Islet precursor cell (in vitro differentiated cells): ENCODE results near the gene DYRK4.

Experiments
- DNase-seq: peaks from one replicate; pipeline ENCODE4 v3.0.0-alpha.2; 2018

DYRK4 gene

DNA sequence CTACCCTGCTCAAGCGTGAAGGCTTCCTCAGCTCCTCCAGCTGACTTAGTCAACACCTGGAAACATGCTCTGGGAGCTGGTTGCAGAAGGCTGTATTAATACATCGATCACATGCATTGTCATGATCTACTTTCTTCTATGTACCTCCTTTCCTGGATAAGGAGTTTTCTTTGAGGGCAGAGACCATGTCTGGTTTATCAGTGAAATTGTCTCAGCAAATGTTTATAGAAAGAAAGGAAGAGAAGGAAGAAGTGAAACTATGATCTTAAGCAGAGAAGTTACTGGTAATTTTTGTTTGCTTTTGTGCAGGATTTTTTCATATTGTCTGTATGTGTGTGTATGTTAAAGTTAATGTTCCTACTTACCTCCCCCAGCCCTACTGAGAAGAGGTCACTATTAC is 4.5 kb downstream of the DYRK4 start:
- DNase-seq: no peak

DNA sequence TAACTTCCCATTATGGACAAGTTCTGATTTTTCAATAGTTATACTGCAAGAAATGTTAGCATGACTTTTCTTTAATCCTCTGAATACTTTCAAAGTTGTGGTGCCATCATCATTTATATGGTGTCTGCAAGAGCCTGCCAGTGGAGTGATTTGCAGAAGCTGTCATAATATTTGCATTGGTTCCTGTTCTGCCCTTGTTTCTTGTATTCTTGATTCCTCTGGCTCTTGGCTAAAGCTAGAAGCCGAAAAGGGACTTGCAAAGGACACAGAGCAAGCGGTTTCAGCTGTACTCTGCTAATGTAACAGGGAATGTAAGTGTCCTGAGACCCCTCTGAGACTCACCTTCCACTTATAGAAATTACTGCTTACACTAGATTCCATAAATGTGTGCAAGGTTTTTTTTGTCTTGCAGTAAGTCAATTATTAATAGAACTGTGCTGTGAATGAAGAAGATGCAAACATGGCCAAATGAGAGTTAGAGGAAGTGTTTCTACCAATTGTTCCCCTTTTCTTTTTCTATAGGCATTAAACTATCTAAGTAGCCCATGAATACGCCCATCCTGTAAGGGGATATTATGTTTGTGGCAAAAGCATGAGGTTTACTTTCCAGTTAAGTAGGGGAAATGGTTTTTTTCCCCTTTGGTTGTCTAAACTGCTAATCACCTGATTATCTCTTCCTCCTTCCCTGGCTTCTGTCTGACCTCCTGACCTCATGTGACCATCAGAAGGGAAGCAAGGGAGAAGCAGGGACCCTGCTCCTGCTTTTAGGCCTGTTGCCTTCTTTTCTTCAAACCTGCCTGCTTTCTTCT is 5.3 kb downstream of the DYRK4 start:
- DNase-seq: no peak

DNA sequence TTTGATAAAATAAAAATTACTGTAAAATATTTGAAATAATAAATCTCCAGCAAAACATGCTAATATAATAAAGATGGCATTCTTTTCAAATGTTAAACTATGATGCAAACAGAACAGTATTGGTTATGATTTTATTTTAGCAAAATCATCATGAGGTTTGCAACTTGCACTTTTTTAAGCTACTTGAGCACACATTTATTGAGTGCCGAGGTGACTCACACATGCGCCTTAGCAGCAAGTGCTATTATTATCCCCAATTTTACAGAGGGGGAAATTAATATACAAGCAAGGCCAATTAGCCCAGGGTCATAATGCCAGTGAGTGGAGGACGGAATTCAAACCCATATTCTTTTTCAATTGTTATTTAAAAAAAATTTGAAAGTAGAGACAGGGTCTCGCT is 7.3 kb downstream of the DYRK4 start:
- DNase-seq: no peak

DNA sequence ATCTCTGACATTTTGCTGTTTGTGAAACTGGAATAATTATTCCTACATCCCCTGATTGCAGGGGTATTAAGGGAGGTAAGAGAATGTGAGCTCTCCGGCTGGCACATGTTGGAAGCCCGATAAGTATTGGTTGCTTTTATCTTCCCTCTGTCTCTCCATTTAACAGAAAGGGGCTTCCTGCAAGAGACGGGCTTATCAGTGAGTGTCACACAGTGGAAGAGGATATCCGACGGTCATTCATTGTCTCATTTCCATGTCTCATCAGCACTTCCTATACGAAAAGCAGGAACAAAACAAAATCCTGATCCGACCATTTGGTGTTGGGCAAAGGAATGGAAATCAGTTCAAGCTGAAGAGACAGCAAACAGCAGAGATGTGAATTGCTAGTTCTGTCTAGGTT is 10.7 kb downstream of the DYRK4 start:
- DNase-seq: no peak

DNA sequence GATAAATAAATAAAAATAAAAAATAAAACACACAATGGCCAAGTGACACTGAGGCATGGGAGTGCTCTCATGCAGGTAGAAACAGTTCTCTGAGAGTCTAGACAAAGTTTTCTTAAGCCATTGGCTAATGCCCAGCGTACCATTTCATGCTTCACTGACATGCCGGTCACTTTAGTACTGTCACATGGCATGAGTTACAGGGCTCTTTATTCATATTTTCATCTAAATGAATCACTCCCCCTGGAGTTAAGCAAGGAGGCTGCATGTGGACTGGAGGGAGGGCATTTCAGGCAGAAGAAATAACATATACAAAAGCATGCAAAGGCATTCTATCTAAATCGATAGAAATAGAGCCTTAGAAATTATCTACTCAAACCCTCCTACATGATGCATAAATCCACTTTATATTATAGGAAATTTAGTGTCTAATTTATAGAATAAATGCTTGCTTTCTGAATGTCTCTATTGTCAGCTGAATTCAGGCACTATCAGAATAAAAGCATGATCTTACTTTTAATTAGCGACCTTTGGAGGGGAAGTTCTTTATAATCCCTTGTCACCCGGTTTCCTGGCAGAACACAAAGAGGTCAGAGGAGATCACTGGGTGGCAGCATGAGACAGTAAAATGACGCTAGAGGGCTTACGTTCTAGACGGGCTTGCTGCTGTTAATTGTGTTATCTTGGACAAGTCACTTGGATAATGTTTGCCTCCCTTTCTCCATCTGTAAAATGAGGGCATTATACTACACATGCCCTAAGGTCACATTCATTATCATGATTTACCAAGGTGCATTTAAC is 17.5 kb downstream of the DYRK4 start:
- no peak for DNase-seq

DNA sequence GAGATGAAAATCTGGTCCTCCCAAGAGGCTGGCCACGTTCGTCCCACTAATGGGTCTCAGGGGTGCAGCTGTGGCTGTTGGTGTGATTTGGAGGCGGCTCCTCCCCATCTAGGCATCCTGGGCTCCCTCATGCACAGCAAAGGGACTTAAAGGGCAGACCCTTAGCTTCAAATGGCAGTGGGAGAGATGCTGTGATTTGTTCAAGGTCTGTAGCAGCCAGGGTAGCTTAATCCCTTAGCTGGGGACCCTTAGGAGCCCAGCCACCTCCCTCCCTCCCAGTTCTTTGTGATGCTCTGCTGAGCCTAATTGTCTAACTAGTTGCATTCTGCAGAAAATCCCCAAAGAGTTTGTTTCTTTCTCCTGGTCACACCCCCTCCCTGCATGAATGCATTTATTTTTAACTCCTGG is 18.3 kb downstream of the DYRK4 start:
- DNase-seq: no peak

DNA sequence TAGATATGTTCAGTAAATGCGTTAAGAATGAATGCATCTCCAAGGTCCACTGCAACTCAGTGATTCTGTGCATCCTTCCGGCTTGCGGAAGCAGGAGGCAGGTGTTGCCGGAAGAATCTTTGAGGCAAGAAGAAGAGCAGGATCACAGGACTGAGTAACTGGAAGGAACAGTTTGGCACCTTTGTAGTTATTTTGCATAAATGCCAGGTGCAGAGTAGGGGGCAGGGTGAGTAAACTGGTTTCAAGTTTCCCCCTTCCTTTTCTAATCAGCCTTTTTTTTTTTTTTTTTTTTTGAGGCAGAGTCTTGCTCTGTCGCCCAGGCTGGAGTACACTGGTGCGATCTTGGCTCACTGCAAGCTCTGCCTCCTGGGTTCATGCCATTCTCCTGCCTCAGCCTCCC is 22.3 kb downstream of the DYRK4 start:
- no peak for DNase-seq

DNA sequence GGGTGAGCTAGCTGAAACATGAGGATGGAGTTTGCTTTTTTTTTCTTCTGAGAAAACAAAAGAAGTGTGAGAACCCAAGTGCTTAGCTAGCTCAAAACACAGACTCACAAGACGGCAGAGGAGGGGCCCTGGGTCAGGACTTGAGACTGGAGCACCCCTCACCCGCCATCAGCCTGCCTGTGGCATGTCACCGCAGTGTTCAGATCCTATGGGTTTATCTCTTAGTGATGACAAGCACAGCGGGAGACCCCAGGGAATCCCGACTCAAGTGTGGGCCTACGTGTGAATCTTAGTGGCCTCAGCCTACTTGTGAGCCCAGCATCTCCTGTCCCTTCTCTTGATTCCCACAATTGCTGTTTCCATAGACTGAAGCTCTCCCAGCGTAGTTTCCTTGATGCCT is 22.9 kb downstream of the DYRK4 start:
- no peak for DNase-seq

DNA sequence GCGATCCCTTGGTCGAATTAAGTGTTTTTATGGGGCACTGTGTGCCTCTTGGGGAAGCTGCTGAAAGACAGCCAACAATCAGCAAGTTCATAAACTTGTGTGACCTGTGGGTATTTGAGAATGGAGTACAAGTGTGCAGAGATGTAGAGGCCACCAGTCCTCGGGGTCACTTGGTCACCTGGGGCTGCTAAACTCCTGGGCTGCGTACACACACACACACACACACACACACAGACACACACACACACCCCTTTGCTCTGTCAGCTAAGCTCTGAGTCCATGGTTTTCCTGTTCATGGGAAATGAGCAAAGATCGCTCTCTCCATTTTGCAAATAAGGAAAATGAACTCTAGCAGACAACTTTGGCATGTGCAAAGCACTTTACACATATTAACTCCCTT is 24.5 kb downstream of the DYRK4 start:
- no peak for DNase-seq

DNA sequence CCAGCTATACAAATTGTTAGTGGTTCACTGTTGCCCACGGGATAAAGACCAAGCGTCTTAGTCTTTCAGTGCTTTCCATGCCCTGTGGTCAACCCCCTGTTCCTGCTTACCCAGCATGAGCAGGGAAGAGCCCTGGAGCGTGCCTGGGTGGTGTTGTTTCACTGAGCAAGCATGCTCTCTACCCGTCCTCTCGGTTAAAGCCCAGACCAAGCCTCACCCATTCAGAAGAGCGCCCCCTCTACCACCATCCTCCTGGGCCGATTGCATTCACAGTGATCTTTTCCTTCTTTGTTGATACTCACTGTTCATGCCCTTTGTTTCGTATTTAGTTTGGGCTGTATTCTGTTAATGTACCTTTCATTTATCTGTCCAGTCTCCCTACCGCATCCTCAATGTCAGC is 25.1 kb downstream of the DYRK4 start:
- no peak for DNase-seq

DNA sequence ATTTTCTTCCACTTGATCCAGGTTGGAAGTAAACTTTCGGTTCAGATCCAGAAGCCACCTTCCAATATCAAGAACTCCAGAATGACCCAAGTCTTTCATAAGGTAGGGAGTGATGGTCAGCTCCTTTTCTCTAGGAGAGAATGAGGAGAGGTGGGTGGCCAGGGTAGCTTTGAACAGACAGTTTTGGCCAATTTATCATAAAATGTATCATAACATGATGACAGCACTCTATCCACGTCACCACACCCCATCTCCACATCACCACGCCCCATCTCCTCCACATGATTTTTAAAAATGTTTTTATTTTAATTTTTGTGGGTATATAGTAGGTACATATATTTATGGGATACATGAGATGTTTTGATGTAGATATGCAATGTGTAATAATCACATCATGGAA is 26.9 kb downstream of the DYRK4 start:
- DNase-seq: no peak

DNA sequence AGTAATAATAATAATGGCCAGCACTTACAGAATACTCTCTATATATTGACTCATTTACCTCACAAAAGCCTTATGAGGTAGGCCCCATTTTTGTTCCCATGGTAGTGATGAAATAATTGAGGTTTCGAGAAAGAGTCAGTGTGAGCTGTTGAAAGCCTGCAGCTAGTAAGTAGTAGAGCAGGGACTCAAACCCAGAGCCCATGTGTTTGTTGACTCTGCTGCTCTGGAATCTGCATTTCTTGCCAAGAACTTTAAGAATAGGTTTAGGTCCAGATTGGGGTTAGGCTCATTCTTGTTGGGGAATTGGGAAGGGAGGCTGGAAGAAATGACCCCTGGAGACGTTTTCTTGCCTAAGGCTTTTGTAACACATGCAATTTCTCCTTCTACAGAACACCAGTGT is 27.9 kb downstream of the DYRK4 start:
- DNase-seq: no peak

DNA sequence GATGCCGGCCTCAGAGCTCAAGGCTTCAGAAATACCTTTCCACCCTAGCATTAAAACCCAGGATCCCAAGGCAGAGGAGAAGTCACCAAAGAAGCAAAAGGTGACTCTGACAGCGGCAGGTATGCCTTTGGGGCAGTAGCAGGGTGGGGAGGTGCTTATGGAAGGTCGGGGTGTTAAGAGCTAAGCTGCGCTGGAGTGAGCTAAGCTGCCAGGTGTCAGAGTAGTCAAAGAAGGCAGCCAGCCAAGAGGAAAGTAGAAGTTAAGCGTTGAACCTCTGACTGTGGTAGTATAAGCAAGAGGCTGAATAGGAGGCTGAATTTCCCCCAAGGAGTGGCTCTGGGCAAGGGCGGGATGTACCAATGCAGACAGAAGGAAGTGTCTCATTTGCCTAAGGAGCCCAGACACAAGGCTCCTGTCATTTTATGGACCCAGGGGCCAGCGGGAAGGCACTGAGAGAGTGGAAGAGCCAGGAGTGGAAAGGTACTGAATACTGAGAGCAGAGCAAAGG is 29.2 kb downstream of the DYRK4 start:
- no peak for DNase-seq

DNA sequence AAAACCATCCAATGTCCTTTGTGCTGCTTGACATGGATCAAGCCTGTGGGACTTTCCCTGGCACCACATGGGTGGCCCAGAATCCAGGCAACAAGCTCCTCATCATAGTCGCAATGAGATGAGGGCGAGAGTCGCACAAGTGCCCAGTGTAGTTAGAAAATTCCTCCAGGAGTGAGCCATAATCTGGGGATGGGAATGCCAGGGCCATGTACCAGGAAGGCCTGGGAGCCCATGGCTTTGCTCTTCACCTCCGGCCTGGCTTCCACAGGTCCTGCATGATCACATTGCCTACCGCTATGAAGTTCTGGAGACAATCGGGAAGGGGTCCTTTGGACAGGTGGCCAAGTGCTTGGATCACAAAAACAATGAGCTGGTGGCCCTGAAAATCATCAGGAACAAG is 33.9 kb downstream of the DYRK4 start:
- DNase-seq: no peak

DNA sequence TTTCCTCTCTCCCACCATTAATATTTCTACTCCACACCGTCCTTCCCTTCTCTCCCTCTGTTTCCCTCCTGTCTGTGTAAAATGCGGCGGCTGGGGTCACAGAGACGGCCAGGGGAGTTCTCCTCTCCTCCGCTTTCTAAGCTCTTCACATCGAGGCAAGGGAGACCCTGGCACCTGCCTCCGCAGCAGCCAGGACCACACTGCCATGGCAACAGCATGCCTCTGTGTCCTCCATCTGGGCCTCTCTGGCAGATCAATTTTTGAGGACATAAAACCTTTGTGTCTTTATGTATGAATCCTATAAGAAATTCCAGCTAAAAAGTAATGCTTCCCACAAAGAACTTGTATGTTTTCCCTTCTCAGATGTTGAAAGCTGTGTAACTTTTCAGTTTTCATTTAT is 41.4 kb downstream of the DYRK4 start:
- DNase-seq: no peak

DNA sequence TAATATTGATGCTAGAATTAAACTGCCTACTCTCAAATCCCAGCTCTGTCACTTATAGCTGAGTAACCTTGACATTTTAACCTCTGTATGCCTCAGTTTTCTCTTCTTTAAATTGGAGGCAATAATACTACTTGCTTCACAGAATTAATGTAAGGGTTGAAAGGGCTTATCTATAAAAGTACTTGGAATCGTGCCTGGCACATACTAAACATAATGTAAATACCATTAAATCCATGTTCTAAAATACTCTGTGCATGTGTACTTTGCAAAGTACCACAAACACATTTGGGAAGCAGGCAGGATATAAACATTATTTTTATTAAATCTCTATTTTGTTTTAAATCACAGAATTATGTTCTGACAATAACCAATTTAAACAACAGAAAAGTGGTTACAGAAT is 41.9 kb downstream of the DYRK4 start:
- no peak for DNase-seq

DNA sequence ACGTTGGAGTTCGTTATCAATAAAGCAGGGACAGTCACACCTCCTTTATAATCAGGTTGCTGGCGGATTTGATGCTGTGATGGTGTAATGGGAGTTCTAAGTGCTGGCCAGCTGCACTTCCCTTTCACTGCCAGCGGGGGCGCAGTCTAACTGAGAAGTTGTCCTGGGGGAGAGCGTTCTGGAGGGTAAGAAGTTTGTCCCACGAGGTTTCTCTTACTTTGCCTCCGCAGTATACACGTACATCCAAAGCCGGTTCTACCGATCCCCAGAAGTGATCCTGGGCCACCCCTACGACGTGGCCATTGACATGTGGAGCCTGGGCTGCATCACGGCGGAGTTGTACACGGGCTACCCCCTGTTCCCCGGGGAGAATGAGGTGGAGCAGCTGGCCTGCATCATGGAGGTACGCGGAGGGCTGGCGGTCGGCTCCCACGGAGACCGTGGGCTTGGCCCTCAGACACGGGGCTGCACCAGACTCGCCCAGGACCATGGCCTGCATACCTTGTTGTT is 42.7 kb downstream of the DYRK4 start:
- DNase-seq: peak; percentile 90

DNA sequence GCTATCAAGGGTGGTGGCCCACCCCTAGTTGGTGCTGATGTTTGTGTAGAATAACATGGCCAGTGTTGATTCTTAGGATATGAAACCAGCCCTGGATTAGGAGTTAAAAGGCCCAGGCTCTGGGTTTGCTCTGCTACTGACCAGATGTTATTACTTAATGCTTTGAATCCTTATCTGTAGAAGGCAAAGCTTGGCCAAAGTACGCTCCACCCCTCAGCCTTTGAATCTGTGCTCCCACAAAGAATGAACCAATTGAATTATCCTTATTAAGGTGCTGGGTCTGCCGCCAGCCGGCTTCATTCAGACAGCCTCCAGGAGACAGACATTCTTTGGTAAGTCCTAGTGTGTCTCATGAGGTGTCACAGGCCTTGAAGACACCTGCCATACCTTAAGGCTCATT is 45.0 kb downstream of the DYRK4 start:
- DNase-seq: no peak

DNA sequence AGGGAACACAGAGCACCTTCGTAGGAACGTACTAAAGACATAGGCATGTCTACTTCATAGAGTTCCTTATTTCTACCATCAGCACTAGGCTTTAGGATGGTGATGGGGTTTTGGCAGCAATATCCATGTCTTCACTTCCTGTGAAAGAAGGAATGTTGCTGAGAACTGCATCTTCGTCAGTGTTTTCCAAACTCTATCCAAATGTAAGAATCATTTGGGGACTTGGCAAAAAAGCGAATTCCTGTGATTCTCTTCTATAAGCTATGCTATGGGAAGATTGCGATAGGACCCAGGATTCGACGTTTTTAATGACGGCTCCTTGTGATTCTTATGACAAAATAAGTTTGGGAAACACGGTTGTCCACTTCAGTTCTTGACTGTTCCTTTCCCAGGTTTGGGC is 47.1 kb downstream of the DYRK4 start:
- no peak for DNase-seq

DNA sequence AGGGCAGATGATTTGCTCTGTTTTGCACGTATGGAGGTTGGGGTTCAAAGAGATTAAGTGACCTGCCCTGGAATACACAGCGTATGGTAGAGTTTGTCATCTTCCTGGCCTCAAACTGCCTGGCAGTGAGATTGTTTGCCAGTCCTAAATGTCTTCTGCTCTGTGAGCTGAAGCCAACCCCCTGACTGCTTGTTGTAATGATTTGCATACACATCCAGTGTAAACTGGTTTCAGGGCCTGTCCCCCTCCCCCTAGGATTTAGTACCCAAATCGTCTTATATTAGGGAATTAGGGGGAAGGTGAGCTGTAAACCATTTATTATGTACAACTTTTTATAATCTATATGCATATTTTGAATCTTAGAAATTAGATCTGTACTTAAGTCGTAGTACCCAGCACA is 48.5 kb downstream of the DYRK4 start:
- no peak for DNase-seq

DNA sequence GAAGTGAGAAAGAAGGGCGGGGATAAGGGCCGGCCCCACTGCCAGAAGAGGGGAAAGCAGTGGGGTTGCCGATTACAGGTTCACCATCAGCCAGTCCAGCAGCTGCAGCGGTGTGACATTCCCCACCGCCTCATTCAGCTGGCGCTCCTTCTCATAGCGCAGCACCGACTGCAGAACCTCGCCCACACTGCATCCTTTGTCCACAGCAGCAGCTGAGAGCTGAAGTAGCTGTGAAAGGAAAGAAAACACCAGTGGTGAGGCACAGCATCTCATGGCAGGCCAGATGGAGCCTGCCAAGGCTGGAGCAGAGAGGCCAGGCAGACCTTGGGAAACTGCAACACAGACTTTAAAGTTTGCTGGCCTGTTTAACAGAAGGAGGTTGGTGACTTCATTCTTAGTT is 53.7 kb downstream of the DYRK4 start:
- DNase-seq: no peak

DNA sequence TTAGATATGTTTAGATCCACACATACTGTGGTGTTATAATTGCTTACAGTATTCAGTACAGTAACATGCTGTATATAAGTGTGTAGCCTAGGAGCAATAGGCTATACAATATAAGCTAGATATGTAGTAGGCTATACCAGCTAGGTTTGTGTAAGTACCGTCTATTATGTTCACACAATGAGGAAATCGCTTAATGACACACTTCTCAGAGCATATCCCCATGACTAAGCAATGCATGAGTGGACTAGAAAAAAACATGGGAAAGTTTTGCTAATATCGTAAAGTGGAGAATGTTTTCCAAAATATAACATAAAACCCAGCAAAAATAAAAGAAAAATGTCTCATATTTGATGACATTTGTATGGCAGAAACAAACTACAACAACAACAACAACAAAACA is 59.5 kb downstream of the DYRK4 start:
- DNase-seq: no peak

DNA sequence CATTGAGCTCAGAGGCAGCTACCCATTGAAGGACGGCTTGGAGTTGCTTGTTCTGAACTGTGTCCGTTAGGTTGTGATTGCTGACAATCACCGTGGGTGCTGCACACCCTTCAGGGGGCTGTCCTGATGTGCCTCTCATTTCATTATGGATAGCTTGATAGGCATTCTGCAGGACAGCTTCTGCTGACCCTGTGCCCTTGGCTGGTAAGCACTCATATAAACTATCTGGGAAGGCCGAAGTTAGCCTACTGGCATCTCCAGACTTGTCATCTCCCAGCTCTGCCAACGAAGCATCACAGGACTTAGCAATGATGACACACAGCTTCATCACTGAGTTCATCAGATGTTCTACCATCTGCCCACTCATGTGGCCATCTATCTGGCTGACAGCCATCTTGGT is 64.5 kb downstream of the DYRK4 start:
- no peak for DNase-seq

DNA sequence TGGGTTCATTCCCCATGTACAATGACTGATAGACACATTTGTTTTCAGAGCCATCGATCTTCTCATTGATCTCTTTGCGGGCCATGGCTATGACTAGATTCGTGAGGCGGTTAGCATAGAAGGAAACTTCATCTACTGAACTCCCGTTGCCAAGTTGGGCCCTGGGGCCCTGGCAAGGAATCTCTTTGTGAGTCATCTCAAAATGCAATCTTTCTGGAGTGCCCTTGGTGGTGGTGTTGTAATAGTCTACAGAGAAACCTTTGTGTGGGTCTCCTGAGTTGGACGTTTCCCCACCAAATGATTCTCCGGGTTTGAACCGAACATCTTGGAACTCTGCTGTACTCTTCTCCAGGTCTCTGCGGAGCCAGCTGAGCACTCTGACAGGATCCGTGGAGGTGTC is 66.4 kb downstream of the DYRK4 start:
- DNase-seq: no peak
